HEK293 (cell line): ENCODE measurements around the gene GJC2.

Source experiments
- BCL11B ChIP-seq: fragments of 450-650 bp; formaldehyde crosslinking; IDR thresholded peaks from 2 replicates; pipeline ENCODE4 v1.5.1; 2016; ENCODE audit warnings: low read depth, missing biosample characterization, missing genetic modification characterization
- GLI4 ChIP-seq: fragments of 450-650 bp; formaldehyde crosslinking; IDR thresholded peaks from 2 replicates; pipeline ENCODE4 v1.5.1; 2016; ENCODE audit warnings: missing biosample characterization, missing genetic modification characterization
- HOXD13 ChIP-seq: sonication (generic); formaldehyde crosslinking; IDR thresholded peaks from 2 replicates; pipeline ENCODE4 v1.8.0; 2022; ENCODE audit warnings: missing genetic modification reagents, borderline replicate concordance
- KLF10 ChIP-seq: fragments of 450-650 bp; IDR thresholded peaks from 2 replicates; pipeline ENCODE4 v1.5.1; 2018; ENCODE audit warnings: missing biosample characterization, mild to moderate bottlenecking, missing genetic modification characterization
- MYNN ChIP-seq: fragments of 450-650 bp; formaldehyde crosslinking; IDR thresholded peaks from 2 replicates; pipeline ENCODE4 v1.5.1; 2016; ENCODE audit warnings: missing biosample characterization, missing genetic modification characterization, borderline replicate concordance
- WT1 ChIP-seq: fragments of 450-650 bp; formaldehyde crosslinking; IDR thresholded peaks from 2 replicates; pipeline ENCODE4 v1.5.1; 2016; ENCODE audit warnings: missing biosample characterization, missing genetic modification characterization
- YY2 ChIP-seq: fragments of 450-650 bp; formaldehyde crosslinking; IDR thresholded peaks from 2 replicates; pipeline ENCODE4 v1.5.1; 2016; ENCODE audit warnings: missing biosample characterization, missing genetic modification characterization
- ZBTB21 ChIP-seq: fragments of 450-650 bp; formaldehyde crosslinking; IDR thresholded peaks from 2 replicates; pipeline ENCODE4 v1.5.1; 2017; ENCODE audit warnings: missing biosample characterization, missing genetic modification characterization
- ZBTB48 ChIP-seq: fragments of 450-650 bp; formaldehyde crosslinking; IDR thresholded peaks from 2 replicates; pipeline ENCODE4 v1.5.1; 2016; ENCODE audit warnings: missing biosample characterization, missing genetic modification characterization
- ZFP41 ChIP-seq: fragments of 450-650 bp; formaldehyde crosslinking; IDR thresholded peaks from 2 replicates; pipeline ENCODE4 v1.5.1; 2016; ENCODE audit warnings: missing biosample characterization, missing genetic modification characterization, borderline replicate concordance
- ZIC2 ChIP-seq: fragments of 450-650 bp; formaldehyde crosslinking; IDR thresholded peaks from 2 replicates; pipeline ENCODE4 v1.5.1; 2016; ENCODE audit warnings: missing biosample characterization, missing genetic modification characterization
- ZNF140 ChIP-seq: fragments of 450-650 bp; formaldehyde crosslinking; IDR thresholded peaks from 2 replicates; pipeline ENCODE4 v1.5.1; 2016; ENCODE audit warnings: missing biosample characterization, missing genetic modification characterization
- ZNF155 ChIP-seq: fragments of 450-650 bp; formaldehyde crosslinking; IDR thresholded peaks from 2 replicates; pipeline ENCODE4 v1.5.1; 2016; ENCODE audit warnings: missing biosample characterization, missing genetic modification characterization
- ZNF202 ChIP-seq: fragments of 450-650 bp; formaldehyde crosslinking; IDR thresholded peaks from 2 replicates; pipeline ENCODE4 v1.5.1; 2016; ENCODE audit warnings: missing biosample characterization, missing genetic modification characterization, borderline replicate concordance
- ZNF24 ChIP-seq: fragments of 450-650 bp; formaldehyde crosslinking; IDR thresholded peaks from 2 replicates; pipeline ENCODE4 v1.5.1; 2016; ENCODE audit warnings: missing biosample characterization, missing genetic modification characterization
- ZNF324 ChIP-seq: fragments of 450-650 bp; formaldehyde crosslinking; IDR thresholded peaks from 2 replicates; pipeline ENCODE4 v1.5.1; 2016; ENCODE audit warnings: missing biosample characterization, missing genetic modification characterization
- ZNF423 ChIP-seq: fragments of 450-650 bp; formaldehyde crosslinking; IDR thresholded peaks from 2 replicates; pipeline ENCODE4 v1.5.1; 2016; ENCODE audit warnings: missing biosample characterization, missing genetic modification characterization
- ZNF433 ChIP-seq: fragments of 450-650 bp; formaldehyde crosslinking; IDR thresholded peaks from 2 replicates; pipeline ENCODE4 v1.5.1; 2016; ENCODE audit warnings: missing biosample characterization, missing genetic modification characterization, low read depth
- ZNF48 ChIP-seq: fragments of 450-650 bp; formaldehyde crosslinking; IDR thresholded peaks from 2 replicates; pipeline ENCODE4 v1.5.1; 2016; ENCODE audit warnings: missing biosample characterization, missing genetic modification characterization
- ZNF521 ChIP-seq: fragments of 450-650 bp; formaldehyde crosslinking; IDR thresholded peaks from 2 replicates; pipeline ENCODE4 v1.5.1; 2017; ENCODE audit warnings: missing biosample characterization, mild to moderate bottlenecking, missing genetic modification characterization
- ZNF530 ChIP-seq: fragments of 450-650 bp; formaldehyde crosslinking; IDR thresholded peaks from 2 replicates; pipeline ENCODE4 v1.5.1; 2016; ENCODE audit warnings: low read depth, missing biosample characterization, missing genetic modification characterization
- ZNF549 ChIP-seq: fragments of 450-650 bp; IDR thresholded peaks from 2 replicates; pipeline ENCODE4 v1.5.1; 2018; ENCODE audit warnings: missing biosample characterization, missing genetic modification characterization, mild to moderate bottlenecking, inconsistent platforms, moderate library complexity
- ZNF560 ChIP-seq: fragments of 450-650 bp; formaldehyde crosslinking; IDR thresholded peaks from 2 replicates; pipeline ENCODE4 v1.5.1; 2017; ENCODE audit warnings: missing biosample characterization, missing genetic modification characterization, borderline replicate concordance
- ZNF561 ChIP-seq: fragments of 450-650 bp; IDR thresholded peaks from 2 replicates; pipeline ENCODE4 v1.5.1; 2018; ENCODE audit warnings: missing biosample characterization, missing genetic modification characterization, borderline replicate concordance
- ZNF571 ChIP-seq: fragments of 450-650 bp; formaldehyde crosslinking; IDR thresholded peaks from 2 replicates; pipeline ENCODE4 v1.5.0; 2017; ENCODE audit warnings: missing biosample characterization, missing genetic modification characterization
- ZNF600 ChIP-seq: fragments of 450-650 bp; formaldehyde crosslinking; IDR thresholded peaks from 2 replicates; pipeline ENCODE4 v1.5.1; 2016; ENCODE audit warnings: missing biosample characterization, missing genetic modification characterization
- ZNF626 ChIP-seq: fragments of 450-650 bp; sonication (Bioruptor Pico); formaldehyde crosslinking; IDR thresholded peaks from 2 replicates; pipeline ENCODE4 v1.5.1; 2018; ENCODE audit warnings: missing biosample characterization, missing genetic modification characterization, inconsistent platforms
- ZNF785 ChIP-seq: fragments of 450-650 bp; formaldehyde crosslinking; IDR thresholded peaks from 2 replicates; pipeline ENCODE4 v1.5.1; 2016; ENCODE audit warnings: missing biosample characterization, missing genetic modification characterization
- ZNF792 ChIP-seq: fragments of 450-650 bp; formaldehyde crosslinking; IDR thresholded peaks from 2 replicates; pipeline ENCODE4 v1.5.1; 2016; ENCODE audit warnings: missing biosample characterization, missing genetic modification characterization
- ZSCAN23 ChIP-seq: fragments of 450-650 bp; formaldehyde crosslinking; IDR thresholded peaks from 2 replicates; pipeline ENCODE4 v1.5.1; 2016; ENCODE audit warnings: missing biosample characterization, missing genetic modification characterization
- TF ChIP-seq, protein P1 (sequence below): fragments of 450-650 bp; formaldehyde crosslinking; IDR thresholded peaks from 2 replicates; pipeline ENCODE4 v1.5.1; 2017; ENCODE audit warnings: missing biosample characterization, missing genetic modification characterization
- TF ChIP-seq, protein P2 (sequence below): fragments of 450-650 bp; IDR thresholded peaks from 2 replicates; pipeline ENCODE4 v1.5.1; 2018; ENCODE audit warnings: missing biosample characterization, mild to moderate bottlenecking, missing genetic modification characterization
- TF ChIP-seq, protein P3 (sequence below): fragments of 450-650 bp; formaldehyde crosslinking; IDR thresholded peaks from 2 replicates; pipeline ENCODE4 v1.5.1; 2016; ENCODE audit warnings: missing biosample characterization, missing genetic modification characterization
- TF ChIP-seq, protein P4 (sequence below): fragments of 450-650 bp; formaldehyde crosslinking; IDR thresholded peaks from 2 replicates; pipeline ENCODE4 v1.5.1; 2016; ENCODE audit warnings: missing biosample characterization, missing genetic modification characterization

The GJC2 gene

DNA sequence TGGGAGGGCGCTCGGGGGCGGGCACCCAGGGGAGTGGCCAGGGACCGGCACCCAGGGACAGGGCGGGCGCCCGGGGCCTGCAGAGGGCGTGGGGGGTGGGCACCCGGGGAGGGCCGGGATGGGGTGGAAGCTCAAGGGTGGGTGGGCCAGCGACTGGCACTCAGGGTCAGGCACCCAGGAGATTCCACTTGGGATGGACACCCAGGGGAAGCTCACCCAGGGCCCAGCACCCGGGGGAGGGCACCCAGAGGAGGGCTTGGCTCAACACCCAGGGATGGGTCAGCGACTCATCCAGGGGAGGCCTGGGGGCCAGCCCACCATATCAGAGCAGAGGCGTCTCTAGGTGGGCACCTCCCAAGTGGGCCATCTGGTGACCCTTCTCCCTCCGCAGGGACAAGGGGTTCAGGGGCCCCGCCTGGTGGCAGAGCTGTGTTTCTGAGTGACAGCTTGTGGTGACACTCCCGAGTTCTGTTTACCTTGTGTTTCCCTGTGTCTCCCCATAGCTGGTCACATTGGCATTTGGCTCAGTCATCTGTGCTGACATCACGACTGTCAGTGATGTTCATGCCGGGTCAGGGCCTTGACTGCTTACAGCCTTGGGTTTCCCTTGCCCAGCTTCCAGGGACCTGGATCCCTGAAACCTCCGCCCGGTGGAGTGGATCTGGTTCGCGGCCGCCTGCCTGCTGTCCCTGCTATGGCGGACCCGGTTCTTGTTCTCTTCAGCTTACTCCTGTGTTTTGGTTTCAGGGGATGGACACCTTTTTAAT lies 16.6 kb downstream of the GJC2 start (continued):
- TF ChIP-seq, protein P1, sequence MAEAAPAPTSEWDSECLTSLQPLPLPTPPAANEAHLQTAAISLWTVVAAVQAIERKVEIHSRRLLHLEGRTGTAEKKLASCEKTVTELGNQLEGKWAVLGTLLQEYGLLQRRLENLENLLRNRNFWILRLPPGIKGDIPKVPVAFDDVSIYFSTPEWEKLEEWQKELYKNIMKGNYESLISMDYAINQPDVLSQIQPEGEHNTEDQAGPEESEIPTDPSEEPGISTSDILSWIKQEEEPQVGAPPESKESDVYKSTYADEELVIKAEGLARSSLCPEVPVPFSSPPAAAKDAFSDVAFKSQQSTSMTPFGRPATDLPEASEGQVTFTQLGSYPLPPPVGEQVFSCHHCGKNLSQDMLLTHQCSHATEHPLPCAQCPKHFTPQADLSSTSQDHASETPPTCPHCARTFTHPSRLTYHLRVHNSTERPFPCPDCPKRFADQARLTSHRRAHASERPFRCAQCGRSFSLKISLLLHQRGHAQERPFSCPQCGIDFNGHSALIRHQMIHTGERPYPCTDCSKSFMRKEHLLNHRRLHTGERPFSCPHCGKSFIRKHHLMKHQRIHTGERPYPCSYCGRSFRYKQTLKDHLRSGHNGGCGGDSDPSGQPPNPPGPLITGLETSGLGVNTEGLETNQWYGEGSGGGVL (tag by site-specific recombination): 0 out of 2 replicates have a peak, but pooled peaks have one; percentile 16
- TF ChIP-seq WT1 (tag by site-specific recombination) (peak; percentile 43; the same call in 1 of the 2 replicates), ZNF521 (tag by site-specific recombination) (no peak), ZSCAN23 (tag by site-specific recombination) (no peak), ZNF600 (peak; percentile 71; the same call in 1 of the 2 replicates), YY2 (tag by site-specific recombination) (no peak), ZNF433 (tag by site-specific recombination) (no peak; the same call in 1 of the 2 replicates), ZNF324 (no peak), GLI4 (no peak), ZNF530 (no peak), ZNF140 (tag by site-specific recombination) (no peak), ZNF24 (tag by site-specific recombination) (0 out of 2 replicates have a peak, but pooled peaks have one; percentile 21), MYNN (tag by site-specific recombination) (no peak), ZBTB21 (peak; percentile 44), ZNF785 (tag by site-specific recombination) (no peak), ZNF202 (no peak), ZBTB48 (tag by site-specific recombination) (peak; percentile 85), ZNF155 (tag by site-specific recombination) (no peak), ZNF626 (no peak), ZNF792 (no peak), HOXD13 (CRISPR knock-in tag) (no peak), KLF10 (no peak), BCL11B (tag by site-specific recombination) (no peak; the same call in 1 of the 2 replicates), ZNF561 (tag by site-specific recombination) (no peak), ZNF423 (tag by site-specific recombination) (peak; percentile 100), ZFP41 (tag by site-specific recombination) (no peak), ZNF560 (tag by site-specific recombination) (no peak), ZIC2 (tag by site-specific recombination) (peak; percentile 24; the same call in 1 of the 2 replicates), ZNF571 (tag by site-specific recombination) (no peak), ZNF48 (tag by site-specific recombination) (no peak), ZNF549 (tag by site-specific recombination) (no peak)
- TF ChIP-seq, protein P2, sequence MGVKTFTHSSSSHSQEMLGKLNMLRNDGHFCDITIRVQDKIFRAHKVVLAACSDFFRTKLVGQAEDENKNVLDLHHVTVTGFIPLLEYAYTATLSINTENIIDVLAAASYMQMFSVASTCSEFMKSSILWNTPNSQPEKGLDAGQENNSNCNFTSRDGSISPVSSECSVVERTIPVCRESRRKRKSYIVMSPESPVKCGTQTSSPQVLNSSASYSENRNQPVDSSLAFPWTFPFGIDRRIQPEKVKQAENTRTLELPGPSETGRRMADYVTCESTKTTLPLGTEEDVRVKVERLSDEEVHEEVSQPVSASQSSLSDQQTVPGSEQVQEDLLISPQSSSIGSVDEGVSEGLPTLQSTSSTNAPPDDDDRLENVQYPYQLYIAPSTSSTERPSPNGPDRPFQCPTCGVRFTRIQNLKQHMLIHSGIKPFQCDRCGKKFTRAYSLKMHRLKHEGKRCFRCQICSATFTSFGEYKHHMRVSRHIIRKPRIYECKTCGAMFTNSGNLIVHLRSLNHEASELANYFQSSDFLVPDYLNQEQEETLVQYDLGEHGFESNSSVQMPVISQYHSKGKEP: no peak
- TF ChIP-seq, protein P3, sequence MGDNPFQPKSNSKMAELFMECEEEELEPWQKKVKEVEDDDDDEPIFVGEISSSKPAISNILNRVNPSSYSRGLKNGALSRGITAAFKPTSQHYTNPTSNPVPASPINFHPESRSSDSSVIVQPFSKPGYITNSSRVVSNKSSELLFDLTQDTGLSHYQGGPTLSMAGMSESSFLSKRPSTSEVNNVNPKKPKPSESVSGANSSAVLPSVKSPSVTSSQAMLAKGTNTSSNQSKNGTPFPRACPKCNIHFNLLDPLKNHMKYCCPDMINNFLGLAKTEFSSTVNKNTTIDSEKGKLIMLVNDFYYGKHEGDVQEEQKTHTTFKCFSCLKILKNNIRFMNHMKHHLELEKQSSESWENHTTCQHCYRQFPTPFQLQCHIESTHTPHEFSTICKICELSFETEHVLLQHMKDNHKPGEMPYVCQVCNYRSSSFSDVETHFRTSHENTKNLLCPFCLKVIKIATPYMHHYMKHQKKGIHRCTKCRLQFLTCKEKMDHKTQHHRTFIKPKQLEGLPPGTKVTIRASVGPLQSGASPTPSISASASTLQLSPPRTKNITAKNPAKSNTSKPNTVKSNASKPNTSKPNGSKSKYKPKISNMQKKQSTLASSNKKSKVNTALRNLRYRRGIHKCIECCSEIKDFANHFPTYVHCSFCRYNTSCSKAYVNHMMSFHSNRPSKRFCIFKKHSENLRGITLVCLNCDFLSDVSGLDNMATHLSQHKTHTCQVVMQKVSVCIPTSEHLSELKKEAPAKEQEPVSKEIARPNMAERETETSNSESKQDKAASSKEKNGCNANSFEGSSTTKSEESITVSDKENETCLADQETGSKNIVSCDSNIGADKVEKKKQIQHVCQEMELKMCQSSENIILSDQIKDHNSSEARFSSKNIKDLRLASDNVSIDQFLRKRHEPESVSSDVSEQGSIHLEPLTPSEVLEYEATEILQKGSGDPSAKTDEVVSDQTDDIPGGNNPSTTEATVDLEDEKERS: no peak
- TF ChIP-seq, protein P4, sequence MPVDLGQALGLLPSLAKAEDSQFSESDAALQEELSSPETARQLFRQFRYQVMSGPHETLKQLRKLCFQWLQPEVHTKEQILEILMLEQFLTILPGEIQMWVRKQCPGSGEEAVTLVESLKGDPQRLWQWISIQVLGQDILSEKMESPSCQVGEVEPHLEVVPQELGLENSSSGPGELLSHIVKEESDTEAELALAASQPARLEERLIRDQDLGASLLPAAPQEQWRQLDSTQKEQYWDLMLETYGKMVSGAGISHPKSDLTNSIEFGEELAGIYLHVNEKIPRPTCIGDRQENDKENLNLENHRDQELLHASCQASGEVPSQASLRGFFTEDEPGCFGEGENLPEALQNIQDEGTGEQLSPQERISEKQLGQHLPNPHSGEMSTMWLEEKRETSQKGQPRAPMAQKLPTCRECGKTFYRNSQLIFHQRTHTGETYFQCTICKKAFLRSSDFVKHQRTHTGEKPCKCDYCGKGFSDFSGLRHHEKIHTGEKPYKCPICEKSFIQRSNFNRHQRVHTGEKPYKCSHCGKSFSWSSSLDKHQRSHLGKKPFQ (tag by site-specific recombination): no peak
